GM19455 (cell line): ENCODE measurements around the gene CMTM4.
"Not testable (repeated sequence)": the region's sequence is repeated elsewhere in the genome, so short reads cannot be mapped to it uniquely, and the experiment has no call there.

Experiments
- ATAC-seq: cut with Tn5 transposase; IDR thresholded peaks from one replicate; pipeline ENCODE4 v1.9.1; 2021; ENCODE audit not compliant: unreplicated experiment

Gene CMTM4

DNA sequence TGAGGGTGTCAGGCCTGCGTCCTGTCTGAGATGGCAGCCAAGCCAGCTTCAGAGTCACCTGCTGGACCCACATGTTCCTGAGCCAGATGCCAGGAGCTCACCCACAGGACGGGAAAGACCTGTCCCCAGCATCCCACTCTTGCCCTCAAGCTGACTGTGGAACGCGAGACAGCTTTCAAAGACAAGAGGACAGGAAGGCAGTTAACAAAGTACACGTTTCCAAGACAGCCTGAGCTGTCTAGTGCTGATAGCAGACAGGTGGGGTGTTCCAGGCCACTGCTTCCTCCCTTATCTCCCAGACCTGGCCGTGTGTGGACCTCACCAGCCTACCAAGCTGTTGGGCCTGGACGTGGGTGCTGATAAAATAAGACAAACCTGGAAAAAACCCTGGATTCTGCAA lies 78.8 kb downstream of the CMTM4 start:
- no peak for ATAC-seq

DNA sequence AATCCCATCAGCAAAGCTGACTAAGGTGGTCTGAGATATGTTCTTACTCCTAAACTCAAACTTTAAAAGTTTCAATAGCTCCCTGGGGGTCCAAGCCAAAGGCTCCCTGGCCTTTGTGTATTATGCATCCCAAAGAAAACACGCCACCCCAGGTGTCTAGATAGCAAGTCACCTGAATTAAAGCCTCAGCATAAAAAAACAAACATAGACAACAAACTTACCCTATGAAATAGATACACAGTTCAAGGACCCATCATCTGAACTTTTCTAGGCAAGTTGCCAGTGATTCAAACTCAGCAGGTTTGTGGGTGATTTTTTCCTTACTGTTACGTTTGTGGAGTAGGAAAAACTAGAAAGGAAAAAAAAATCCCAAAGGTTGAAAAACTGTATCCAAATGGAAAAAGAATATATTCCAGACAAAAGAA lies 79.5 kb downstream of the CMTM4 start:
- no peak for ATAC-seq

GRCh38 chr16:66616592-66616991 lies 80.0 kb downstream of the CMTM4 start:
- no peak for ATAC-seq

DNA sequence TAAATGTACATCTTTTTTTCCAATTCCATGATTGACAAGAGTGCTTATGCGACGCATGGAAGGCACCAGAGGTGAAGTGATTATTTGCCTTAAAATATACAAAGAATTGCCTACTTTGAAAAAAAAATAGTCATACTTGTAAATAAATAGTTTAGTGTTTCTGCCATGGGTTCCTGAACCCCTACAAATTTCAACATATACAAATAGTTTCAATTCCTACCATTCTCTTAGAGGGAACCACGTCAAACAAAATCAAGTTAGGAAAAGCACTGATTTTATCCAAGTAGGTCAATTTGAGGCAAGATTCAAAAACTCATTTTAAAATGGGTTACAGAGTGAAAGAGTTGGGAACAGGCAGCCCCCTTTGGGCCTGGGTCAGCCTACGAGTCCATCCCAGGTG lies 80.4 kb downstream of the CMTM4 start:
- ATAC-seq: no peak

DNA sequence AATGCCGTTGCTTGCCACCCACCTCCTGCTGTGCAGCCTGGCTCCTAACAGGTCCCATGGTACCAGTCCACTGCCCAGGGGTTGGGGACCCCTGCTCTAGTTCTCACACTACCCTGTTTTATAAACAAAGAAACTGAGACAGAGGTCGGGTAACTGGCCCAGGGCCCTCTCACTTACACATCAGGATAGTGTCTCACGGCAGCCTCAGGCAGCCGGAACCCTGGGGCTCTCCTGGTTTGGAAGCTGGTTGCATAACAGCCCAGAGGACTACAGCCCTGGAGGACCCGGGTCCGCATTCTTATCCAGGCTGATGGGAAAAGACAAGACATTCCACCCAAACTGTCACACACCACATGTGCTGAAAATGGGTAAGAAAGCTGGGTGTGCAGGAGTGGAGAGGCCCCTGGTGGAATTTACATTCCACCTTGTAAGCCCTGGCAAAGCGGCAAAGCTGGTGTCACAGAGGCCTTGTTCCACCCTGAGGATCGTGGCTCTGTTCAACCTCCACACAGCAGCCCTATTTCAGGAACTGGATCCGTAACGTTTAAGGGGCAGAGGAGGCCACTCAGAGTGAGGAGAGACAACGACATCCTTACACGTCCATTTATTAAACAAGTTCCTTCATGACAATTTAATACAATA lies 82.3 kb downstream of the CMTM4 start:
- ATAC-seq: no peak

- ATAC-seq: no peak
These were observed 84.1 kb downstream of the CMTM4 start for GRCh38 chr16:66612422-66612821.

- ATAC-seq: not testable (repeated sequence)
These were observed 84.6 kb downstream of the CMTM4 start for GRCh38 chr16:66611911-66612310.

DNA sequence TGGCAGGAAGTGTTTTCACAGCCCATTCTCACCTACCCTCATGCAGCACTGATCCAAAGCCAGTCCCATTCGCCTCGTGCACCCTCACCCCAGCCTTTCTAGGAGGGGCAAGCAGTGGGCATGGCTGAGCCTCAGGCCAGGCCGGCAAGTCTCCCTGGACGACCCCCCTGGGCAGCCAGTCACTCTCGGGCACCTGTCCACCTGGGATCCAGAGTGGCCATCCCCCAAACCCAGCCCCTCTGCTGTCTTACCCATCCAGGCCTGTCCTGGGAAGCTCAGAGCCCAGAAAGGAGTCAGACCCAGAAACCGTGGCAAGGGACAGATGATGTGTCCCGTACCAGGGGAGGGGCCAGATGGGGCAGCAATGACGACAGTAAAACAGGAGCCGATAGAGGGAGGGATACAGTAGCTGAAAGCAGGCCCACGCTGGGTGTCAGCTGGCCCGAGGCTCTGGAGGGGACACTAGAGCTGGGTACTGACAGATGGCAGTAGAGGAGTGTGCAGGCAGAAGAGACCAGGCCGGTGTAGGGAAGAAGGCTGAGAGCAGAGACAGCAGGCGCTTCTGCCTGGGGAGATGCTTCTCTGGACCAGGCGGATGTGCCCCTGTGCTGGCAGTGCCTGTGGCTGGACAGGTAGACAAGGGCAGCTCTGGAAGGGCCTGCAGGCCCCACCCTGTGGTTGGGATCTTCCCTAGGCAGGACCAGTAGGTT lies 86.3 kb downstream of the CMTM4 start:
- ATAC-seq: no peak

DNA sequence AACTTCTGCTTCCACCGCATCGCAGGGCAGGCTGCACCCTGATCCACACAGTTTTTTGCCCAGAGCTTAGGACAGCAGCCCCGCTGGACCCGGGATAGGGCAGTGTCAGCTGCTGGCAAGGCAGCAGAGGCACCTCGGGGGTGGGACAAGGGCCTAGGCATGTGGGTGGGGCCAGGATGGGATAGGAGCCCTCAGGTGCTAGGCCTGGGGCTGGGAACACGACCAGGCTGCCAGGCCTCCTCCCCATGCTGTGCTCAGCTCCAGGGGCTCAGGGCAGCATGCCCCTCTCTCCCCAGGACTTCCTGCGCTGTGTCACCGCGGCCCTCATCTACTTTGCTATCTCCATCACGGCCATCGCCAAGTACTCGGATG lies 87.4 kb downstream of the CMTM4 start:
- no peak for ATAC-seq

DNA sequence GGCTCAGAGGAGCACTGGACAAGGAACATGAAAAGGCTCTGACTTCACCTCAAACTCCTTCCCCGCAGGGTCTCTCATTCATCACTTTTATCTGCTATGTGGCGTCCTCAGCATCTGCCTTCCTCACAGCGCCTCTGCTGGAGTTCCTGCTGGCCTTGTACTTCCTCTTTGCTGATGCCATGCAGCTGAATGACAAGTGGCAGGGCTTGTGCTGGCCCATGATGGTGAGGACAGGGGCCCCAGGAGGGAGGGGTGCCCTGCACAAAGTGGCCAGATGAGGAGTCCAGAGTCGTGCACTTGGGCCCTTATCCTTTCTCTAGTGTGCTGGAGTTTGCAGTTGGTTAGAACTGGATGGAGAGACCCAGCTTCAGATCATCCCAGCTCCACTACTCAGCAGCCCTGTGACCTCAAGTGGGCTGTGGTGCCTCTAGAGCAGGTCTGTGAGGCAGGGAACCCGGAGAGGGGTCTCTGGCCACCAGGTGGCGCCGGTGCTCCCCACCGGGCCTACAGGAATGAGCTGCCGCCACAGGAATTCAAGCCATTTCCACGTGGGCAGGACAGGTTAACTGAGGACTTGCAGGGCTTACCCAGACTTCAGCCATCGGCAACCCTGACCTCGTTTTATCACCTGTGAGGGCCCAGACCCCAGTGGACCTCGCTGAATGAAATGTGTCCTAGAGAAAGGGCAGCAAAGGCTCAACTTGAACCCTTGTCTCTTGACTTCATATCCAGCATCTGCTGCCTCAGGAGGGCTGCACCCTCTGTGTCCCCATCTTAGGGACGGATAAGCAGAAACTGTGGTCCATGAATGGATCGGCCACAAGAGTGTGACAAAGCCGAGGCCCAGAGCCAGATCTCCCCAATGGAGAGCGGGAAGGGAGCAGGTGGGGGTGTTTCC lies 88.1 kb downstream of the CMTM4 start:
- no peak for ATAC-seq

DNA sequence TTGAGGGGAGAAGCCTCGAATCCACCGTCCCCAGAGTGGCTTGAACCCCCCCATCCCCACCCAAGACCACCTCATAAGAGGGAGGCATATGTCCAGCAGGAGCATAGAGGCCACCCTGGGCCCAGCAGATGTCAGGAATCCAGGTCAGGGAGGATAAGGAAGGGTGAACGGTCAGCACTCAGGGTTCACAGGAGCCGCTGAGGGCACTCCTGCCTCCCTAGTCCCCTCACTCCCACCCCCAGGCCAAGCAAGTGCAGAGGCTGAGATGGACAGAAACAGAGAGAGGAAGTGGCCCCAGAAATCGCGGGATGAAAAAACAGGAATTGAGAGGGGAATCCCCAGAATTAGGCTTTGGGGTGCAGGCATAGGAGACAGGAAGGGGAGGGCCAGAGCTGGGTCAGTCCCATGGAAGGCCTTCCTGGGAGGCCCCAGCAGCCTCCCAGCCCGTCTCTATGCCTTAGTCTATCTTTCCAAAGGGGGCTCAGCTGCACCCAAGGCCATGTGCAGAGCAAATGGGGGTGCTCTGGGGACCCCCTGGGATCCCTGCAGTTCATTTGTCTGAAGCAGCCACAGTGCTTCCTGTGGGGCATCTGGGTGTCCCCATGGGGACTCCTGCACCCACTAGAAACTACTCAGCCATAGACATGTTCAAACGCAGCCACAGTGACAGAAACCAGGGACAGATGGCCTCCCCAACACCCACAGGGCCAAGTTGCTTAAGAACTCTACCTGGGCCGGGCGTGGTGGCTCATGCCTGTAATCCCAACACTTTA lies 90.4 kb downstream of the CMTM4 start:
- peak; percentile 46 for ATAC-seq

GRCh38 chr16:66605177-66605978 lies 91.2 kb downstream of the CMTM4 start:
- ATAC-seq: no peak

DNA sequence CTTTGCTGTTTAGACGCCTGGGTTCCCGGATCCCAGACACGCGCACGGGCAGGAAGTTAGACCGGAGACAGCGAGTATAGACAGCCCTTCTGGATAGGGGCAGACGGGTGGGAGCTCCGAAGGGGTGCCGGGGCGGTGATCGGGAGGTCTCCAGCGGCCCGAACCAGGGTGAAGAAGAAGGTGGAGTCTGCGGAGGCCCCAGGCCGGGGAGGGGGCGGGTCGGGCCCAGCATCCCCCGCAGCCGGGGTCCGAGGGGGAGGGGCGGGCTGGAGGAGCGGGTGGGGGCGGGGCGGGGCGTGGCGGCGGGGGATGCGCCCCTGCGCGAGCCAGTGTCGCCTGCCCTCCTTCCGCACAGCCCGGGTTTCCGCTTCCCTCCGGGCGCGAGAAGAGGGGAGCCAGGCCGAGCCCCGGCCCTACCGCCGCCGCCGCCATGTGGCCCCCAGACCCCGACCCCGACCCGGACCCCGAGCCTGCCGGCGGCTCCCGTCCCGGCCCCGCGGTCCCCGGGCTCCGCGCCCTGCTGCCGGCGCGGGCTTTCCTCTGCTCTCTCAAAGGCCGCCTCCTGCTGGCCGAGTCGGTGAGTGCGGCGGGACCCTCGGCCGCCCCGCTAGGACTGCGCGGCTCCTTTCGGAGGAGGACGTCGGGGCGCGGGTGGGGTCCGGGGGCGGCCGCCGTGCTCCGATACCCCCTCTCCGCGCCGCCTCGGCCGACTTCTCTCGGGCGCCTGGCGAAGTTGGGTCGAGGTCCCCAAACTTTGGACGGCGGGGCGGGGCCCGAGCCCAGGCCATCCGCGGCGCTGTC lies 92.0 kb downstream of the CMTM4 start, which contains the start of gene CMTM3:
CMTM3 (plus strand) TSS at position 329 of the 801 bp plus-strand sequence; CDS start at position 431, 102 bp downstream.
- peak; percentile 64 for ATAC-seq

GRCh38 chr16:66603537-66604375 lies 92.8 kb downstream of the CMTM4 start:
- ATAC-seq: no peak

DNA sequence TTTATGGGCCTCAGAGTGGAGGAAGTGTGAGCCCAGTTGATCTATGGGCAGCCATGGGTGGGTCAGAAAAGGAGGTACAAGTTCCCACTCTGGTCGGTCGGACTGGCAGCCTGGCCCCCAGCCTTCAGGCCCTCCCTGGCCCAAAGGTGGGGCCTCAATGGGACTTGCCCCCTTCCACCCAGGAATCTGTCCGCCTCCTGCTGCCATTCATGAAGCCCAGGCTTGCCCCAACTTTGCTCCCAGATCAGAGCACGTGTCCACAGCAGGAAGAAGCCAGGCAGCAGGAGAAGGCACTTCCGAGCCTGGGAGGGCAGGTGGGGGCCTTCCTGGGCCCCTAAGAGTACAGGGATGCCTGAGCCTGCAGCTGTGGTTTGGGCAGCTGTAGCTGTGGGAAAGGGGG lies 95.1 kb downstream of the CMTM4 start:
- ATAC-seq: no peak

GRCh38 chr16:66600477-66600876 lies 96.1 kb downstream of the CMTM4 start:
- no peak for ATAC-seq

GRCh38 chr16:66599726-66600125 lies 96.8 kb downstream of the CMTM4 start:
- no peak for ATAC-seq

DNA sequence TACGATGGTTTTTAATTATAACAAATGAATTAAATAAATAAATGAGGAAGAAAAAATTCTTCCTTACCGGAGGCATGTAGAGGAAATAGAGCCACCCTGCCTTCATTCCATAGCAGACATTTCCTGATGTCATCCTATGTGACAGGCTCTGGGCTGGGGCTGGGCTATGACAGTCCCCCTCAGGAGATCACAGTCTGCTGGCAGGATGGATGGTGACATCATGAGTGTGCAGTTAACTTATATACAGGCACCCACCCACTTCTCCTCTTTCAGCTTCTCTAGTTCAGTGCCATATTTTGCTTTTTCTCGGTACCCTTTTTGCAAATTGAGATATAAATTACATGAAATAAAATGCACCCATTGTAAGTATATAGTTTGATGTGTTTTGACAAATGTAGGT lies 98.4 kb downstream of the CMTM4 start:
- no peak for ATAC-seq
